Middle frontal gyrus (tissue), 1 donor: ENCODE data around the gene RAB3A.

Experiments
- DNase-seq: peaks from one replicate; pipeline ENCODE4 v3.0.0-alpha.2; 2015; ENCODE audit warnings: low spot score; ENCODE audit errors: extremely low spot score

The RAB3A gene

GRCh38 chr19:18152817-18153555 is 50.9 kb downstream of the RAB3A start, which contains the start of gene PIK3R2:
PIK3R2 (plus strand) TSS chr19:18153163; CDS start chr19:18155880, 2,717 bp downstream.
- DNase-seq, result peak; percentile 99

GRCh38 chr19:18152442-18152816 is 51.4 kb downstream of the RAB3A start:
- DNase-seq, result peak; percentile 94

- no peak for DNase-seq
Measured at GRCh38 chr19:18150776-18151624, 52.8 kb downstream of the RAB3A start.

- no peak for DNase-seq
Measured at GRCh38 chr19:18149596-18149975, 54.3 kb downstream of the RAB3A start.

GRCh38 chr19:18147396-18147795 is 56.4 kb downstream of the RAB3A start:
- DNase-seq, result no peak
